HTERT RPE-1 (cell line): ENCODE results near the gene ZNF366.
"Not testable (repeated sequence)": the region's sequence is repeated elsewhere in the genome, so short reads cannot be mapped to it uniquely, and the experiment has no call there.

ENCODE experiments used
- in situ Hi-C: fragments of 300-500 bp; cut with MboI; formaldehyde crosslinking; loops from 4 replicates; pipeline ENCODE4 v1.14.3; 2020; ENCODE audit warnings: low sequenced_read_pairs

Gene ZNF366

DNA sequence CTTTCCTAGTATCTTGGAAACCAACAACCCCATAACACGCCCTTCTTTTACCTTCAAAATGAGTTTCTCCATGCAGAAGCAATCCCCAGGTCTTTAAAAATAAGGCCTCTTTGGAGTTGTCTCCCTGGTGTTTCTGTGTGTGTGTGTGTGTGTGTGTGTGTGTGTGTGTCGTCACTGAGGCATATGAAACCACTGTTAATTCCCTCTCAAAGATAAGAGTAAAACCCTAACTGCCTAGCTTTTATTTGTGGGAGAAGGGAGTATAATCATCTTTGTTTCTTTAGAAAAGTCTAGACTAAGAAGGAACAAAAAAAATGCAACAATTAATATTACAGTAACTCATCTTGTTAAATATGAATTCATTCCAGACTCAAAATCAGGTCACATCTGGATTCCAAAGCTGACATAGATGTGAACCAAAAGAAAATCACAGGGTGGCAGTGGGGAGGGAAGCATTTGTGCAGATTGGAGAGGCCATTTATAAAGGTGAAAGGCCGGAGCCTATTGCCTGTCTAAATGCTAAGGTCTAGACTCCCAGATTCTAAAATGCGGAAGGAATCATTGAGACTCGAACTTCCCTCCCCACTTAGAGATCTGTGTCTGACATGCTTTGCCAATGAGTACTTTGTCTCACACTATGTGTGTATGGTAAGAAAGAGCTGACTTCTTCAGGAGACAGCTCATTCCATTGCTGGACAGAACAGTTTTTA, 91.4 kb downstream of the ZNF366 start:
- in situ Hi-C loops = no loop called here

DNA sequence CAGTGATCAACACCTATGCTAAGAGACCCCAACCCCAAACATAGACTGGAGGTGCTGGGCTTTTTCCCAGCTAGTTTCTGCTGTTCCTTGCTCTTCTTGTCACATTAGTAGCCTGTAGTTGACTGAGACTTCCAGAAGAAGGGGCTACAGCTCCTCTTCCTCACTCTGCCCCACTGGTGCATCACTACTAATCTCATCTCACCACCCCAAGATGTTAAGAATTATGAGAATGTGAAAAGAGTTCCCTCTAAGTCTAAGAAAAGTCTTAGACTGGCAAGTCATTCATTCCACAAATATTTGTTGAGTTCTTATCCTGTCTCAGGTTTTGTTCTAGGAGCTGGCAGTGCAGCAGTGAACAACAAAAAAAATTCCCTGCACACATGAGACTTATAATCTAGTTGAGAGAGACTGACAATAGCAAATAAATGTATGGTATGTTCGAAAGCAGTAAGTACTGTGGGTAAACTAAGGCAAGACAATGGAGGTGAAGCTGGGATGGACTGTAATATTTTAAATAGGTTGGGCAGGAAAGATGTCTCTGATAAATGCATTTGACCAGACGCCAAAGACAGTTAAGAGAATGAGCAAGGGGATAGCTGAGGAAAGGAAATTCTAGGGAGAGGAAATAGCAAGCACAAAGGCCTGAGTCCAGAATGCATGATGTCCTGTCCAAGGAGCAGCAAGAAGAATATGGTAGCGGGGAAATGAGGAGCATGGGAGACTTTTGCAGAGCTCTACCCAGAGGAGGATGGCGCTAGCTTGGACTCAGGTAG, 94.7 kb downstream of the ZNF366 start:
- in situ Hi-C loops = no loop called here

DNA sequence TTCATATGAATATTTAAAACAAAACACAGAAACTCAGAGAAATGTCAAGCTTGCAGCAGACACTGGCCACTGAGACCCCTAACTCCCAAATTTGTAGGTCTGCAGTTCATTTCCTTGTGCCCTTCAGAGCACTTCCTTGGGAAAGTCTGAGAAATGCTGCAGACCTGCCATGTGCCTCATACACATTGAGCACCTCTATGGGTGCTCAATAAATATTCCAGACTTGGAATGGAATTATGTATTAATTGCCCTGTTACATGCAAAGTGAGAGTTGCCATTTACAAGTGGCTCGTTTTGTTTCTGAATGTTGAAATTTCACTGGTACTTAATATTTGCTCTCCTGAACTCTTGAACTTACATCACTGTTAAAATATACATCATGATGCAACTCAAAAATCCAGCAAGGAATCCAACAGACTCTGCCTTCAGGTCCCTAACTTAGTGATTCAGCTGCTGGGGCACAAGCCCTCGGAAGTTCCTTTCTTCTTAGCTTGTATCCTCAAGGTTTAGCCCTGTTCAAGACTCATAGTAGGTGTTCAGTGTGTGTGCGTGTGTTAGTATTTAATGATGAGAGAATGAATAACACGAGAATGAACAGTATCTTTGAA, 96.4 kb downstream of the ZNF366 start:
- in situ Hi-C loops = no loop called here

DNA sequence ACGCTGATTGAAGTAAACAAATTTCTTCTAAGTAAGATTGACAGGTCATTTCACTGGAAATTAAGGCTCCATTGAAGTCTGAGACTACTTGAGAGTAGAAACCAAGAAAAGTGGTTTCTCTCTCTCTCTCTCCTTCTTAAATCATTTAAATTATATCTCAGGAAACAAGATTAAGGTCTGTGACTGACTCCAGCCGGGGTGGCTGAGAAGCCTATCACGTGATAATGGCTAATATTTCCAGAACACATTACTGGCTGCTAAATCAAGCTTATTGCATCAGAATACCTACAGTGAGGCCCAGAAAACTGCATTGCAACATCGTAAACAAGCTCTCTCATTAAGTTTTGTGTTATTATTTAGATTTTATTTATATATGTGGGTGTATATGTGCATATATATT, 98.6 kb downstream of the ZNF366 start:
- in situ Hi-C loops = no loop called here

DNA sequence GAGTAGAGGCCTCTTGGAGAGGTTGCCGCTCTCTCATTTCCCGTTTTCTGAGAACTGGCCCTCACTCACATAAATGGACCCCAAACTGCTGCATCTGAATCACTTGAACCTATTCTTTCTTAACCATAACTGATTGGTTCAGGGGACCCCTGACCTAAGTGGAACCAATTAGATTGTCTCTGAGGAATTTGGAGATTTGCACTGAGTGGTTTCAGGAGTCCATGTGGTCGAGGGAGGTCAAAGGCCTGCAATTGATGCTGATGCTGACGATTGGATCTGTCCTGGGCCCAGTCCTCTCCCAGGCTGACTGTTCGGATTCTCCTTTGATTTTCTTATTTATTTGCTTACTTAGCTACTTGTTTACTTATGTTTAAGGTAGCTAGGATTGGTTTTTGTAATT, 99.1 kb downstream of the ZNF366 start:
- in situ Hi-C loops = no loop called here

DNA sequence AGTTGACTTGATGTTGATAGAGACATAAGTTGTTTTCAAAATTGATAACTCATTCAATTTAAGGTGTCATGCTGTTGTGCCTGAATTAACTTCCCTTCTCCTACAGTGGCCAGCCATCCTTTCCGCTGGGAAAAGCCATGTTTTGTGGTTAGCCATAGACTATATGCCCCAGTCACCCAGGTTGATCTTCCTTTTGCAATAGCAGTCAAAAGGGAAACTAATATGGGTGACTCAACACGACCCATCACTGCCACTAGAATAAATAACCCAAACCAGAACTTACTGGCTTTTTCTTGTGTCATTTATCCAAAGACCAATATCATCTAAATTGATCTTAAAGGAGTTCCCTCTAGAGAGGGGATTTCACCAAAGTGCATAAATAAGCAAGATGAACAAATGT, 99.7 kb downstream of the ZNF366 start:
- in situ Hi-C loops = no loop called here

DNA sequence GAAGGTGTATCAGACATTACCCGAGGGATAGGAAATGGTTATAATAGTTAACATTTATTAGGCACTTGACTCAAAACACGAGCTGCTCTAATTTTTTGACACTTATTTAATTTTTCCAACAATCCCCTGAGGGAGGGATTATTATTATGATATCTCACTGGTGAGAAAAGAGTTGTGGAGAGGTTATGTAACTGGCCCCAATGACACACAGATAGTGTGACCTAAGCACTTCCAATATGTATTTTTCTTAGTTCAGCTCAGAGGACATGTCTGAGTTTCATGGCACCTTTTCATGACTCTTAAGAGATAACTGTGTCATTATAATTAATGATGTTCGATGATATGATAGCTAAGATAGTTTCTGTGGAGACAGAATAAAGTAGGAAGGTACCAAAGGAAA, 100.1 kb downstream of the ZNF366 start:
- in situ Hi-C loops = no loop called here

DNA sequence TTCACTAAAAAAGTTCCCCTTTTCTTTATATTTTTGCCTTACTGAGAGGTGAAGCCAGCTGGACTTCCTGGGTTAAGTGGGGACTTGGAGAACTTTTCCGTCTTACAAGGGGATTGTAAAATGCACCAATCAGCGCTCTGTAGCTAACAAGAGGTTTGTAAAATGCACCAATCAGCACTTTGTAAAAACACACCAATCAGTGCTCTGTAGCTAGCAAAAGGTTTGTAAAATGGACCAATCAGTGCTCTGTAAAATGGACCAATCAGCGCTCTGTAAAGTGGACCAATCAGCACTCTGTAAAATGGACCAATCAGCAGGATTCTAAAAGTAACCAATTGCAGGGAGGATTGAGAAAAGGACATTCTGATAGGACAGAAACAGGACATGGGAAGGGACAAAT, 102.4 kb downstream of the ZNF366 start:
- in situ Hi-C loops = not testable (repeated sequence)

DNA sequence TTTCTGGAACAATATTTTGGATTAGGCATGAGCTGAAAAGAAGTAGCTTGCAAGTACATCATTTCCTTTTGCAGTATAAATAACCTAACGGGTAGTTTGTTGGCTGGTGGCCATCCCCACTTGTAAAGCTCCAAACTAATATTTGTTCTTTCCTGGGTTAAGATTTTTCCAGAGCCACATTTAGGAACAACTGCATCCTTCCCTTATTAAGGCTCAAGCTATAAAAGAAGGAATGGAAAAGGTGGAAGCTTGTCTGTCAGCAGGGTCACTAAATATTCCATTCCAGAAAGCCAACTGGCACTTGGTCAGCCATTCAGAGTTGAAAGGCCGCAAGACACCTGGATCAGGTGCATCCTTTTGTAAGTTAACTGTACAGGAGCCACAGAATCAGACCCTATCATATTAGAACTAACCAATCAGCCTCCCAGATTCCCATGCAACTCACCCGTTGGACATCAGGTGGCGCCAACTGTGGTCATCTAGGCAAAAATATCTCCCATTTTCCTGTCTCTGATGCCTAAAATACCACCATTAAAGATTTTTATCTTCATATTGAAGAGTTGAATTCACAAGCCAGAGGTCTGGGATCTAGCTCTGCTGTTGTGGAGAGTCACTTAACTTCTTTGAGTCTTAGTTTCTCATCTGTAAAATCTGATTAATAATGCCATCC, 104.1 kb downstream of the ZNF366 start:
- in situ Hi-C loops = no loop called here

DNA sequence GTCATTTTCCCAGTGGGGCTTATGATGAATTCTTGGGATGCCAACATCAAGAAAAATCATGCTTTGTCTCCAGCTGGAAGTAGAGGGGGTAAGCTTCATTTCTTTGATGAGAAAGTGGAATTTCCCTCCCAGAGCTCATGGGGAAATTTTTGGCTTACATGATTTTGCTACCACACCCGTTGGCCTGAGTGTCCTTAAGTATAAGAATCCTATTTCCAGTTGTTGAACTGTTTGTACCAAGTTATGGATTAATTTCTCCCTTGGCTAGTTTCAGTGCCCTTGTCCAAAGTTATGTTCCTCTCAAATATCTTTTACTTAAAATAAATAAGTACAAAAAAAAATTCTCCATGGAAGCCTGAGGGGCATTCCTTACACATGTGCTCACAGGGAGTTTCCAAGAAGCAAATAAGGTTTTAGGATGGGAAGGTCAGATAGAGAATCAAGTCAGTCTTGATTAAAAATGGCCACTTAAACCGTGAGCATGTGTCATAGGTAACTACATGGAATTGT, 104.8 kb downstream of the ZNF366 start:
- in situ Hi-C loops = no loop called here

DNA sequence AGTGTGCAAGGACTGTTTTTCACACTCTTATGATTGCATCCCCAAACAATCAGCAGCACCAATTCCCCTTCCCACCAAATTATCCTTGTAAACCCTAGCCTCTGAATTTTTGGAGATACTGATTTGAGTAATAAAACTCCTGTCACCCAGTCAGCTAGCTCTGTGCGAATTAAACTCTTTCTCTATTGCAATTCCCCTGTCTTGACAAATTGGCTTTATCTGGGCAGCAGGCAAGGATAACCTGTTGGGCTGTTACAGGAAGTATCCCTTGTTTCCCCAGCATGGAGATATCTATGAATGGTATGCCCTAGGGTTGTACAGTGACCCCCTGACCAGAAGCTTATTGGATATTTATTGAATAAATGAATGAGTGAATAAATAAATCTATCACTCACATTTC, 106.3 kb downstream of the ZNF366 start:
- in situ Hi-C loops = no loop called here

DNA sequence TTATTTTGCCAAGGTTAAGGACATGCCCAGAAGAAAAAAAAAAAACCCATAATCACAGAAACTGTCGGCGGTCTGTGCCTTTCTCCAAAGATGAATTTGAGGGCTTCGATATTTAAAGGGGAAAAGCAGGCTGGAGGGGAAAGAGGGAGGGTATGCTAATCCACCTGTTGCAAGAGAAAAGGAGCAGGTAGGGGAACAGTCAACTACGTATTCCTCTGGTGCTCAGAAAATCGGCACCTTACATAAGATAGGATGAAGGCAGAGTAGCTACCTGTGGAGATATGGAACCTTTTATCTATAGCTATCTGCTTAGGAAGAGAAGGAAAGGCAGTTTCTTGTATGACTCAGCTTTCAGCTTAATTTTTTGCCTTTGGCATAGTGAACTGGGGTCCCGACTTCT, 109.4 kb downstream of the ZNF366 start:
- in situ Hi-C loops = loop anchor here (25.0 kb wide), 1 partner anchor 114 kb away; the partner anchor contains the start of gene ZNF366

DNA sequence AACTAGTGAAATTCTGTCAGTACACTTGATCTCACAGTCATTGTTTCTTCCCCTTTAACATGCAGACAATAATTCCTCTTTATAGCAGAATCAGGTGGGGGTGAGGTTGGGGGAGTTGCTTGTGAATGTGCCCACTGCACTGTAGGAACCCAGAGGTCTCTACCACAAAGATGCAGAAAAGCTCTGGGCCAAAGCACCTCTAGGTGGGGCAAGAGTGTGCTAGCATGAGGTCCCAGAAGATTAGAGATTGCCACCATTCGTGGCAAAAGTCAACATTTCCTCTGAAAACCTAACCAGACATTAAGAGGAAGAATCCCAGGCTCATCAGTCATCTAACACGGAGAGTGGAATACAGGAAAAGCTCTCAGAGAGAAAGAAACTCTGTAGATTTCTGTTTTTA, 112.5 kb downstream of the ZNF366 start:
- in situ Hi-C loops = loop anchor here (25.0 kb wide), 1 partner anchor 118 kb away; the partner anchor contains the start of gene ZNF366

DNA sequence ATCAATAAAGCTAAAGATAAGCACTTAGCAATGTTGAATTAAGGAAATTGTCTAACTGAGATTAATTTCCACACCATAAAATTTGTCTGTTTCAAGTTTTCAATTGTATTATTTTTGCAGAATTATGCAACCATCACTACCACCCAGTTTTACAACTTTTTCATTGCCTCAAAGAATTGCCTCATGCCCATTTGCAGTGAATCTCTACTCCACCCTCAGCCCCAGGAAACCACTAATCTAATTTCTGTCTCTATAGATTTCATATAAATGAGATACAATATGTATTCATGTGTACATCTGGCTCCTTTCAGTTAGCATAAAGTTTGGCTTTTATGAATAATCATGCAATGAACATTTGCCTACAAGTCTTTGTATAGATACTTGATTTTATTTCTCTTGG, 114.2 kb downstream of the ZNF366 start:
- in situ Hi-C loops = loop anchor here (25.0 kb wide), 1 partner anchor 119 kb away; the partner anchor contains the start of gene ZNF366
